H1 (cell line): ENCODE data around the gene AKR1C3. TPM values are rescaled to one million over a fixed set of nuclear protein-coding genes. Genes with fewer than 3 reads are reported as not detected.

Experiments used
- GTF2F1 ChIP-seq: IDR thresholded peaks from 2 replicates; pipeline ENCODE4 v1.6.1; 2012; ENCODE audit warnings: low read depth, low read length, improper control_type of control experiment, borderline replicate concordance
- KDM1A ChIP-seq: fragments of 200-600, 300-600 bp; sonication (generic); IDR thresholded peaks from 2 replicates; pipeline ENCODE4 v1.7.1; 2016; ENCODE audit warnings: mild to moderate bottlenecking, low read length, borderline replicate concordance
- polyA plus RNA-seq, 7 experiments: library from polyadenylated mRNA; depleted of rRNA in 3 of 7; stranded (reverse) in 5 of 7; unstranded in 2 of 7; fragments of >200 nt in 5 of 7; fragments of 200-250 nt in 2 of 7; gene quantifications; 1 replicate in 5 of 7; 2 replicates in 1 of 7; 4 replicates in 1 of 7; pipeline versions ENCODE4 v1.2.1 to v1.2.3, GENCODE V29; 2011 to 2013; ENCODE audit warnings: missing spikeins in 2 of 7, mixed read lengths in 2 of 7
- total RNA-seq: library from RNA; stranded (reverse); fragmentation: NEBNext Ultra II Directional; extraction: Animal tissue kit (Norgen Biotek cat#: 25700); gene quantifications from 2 replicates; pipeline ENCODE4 v1.2.1, GENCODE V29; 2021

AKR1C3 gene
- total and polyA plus RNA-seq, 2 of the 8 experiments (the other 6 are each of a cell fraction or from before 2014, with no cell fraction given): 4.6 to 6.9 TPM

DNA sequence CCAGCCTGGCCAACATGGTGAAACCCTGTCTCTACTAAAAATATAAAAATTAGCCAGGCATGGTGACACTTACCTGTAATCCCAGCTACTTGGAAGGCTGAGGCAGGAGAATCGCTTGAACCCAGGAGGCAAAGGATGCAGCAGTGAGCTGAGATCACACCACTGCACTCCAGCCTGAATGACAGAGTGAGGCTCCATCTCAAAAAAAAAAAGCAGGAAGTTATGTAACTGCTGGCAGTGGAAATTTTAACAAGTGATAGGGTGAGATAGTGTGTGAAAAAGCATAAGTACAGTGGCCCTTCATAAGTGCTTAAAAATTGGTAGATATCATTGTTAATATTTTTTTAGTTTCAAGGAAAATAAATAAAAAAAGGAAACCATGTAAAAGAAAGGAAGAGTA, 12.3 kb downstream of the AKR1C3 start (continued):
- TF ChIP-seq GTF2F1 (no peak), KDM1A (no peak)
